ENCODE measurements around the gene RBM15. TPM values are rescaled to one million over a fixed set of nuclear protein-coding genes. Genes with fewer than 3 reads are reported as not detected.

Gene RBM15
- total and polyA plus RNA-seq, 2 of the 13 experiments (the other 11 are each of a cell fraction or from before 2014, with no cell fraction given), result 13.5 to 36.4 TPM

DNA sequence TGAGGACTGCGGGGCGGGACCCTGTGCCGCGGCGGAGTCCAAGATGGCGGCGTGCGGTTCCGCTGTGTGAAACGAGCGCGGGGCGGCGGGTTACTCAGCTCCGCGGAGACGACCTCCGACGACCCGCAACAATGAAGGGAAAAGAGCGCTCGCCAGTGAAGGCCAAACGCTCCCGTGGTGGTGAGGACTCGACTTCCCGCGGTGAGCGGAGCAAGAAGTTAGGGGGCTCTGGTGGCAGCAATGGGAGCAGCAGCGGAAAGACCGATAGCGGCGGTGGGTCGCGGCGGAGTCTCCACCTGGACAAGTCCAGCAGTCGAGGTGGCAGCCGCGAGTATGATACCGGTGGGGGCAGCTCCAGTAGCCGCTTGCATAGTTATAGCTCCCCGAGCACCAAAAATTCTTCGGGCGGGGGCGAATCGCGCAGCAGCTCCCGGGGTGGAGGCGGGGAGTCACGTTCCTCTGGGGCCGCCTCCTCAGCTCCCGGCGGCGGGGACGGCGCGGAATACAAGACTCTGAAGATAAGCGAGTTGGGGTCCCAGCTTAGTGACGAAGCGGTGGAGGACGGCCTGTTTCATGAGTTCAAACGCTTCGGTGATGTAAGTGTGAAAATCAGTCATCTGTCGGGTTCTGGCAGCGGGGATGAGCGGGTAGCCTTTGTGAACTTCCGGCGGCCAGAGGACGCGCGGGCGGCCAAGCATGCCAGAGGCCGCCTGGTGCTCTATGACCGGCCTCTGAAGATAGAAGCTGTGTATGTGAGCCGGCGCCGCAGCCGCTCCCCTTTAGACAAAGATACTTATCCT lies 430 bp downstream of the RBM15 start (continued):
- TF ChIP-seq, protein P1, sequence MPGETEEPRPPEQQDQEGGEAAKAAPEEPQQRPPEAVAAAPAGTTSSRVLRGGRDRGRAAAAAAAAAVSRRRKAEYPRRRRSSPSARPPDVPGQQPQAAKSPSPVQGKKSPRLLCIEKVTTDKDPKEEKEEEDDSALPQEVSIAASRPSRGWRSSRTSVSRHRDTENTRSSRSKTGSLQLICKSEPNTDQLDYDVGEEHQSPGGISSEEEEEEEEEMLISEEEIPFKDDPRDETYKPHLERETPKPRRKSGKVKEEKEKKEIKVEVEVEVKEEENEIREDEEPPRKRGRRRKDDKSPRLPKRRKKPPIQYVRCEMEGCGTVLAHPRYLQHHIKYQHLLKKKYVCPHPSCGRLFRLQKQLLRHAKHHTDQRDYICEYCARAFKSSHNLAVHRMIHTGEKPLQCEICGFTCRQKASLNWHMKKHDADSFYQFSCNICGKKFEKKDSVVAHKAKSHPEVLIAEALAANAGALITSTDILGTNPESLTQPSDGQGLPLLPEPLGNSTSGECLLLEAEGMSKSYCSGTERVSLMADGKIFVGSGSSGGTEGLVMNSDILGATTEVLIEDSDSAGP (CRISPR knock-in tag; IDR thresholded peaks at IDR 0.05; ENCODE audit: borderline replicate concordance), result no peak
- TF ChIP-seq, protein P2, sequence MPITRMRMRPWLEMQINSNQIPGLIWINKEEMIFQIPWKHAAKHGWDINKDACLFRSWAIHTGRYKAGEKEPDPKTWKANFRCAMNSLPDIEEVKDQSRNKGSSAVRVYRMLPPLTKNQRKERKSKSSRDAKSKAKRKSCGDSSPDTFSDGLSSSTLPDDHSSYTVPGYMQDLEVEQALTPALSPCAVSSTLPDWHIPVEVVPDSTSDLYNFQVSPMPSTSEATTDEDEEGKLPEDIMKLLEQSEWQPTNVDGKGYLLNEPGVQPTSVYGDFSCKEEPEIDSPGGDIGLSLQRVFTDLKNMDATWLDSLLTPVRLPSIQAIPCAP (CRISPR knock-in tag; IDR thresholded peaks at IDR 0.05; ENCODE audit: low read depth), result no peak
- TF ChIP-seq, protein P3, sequence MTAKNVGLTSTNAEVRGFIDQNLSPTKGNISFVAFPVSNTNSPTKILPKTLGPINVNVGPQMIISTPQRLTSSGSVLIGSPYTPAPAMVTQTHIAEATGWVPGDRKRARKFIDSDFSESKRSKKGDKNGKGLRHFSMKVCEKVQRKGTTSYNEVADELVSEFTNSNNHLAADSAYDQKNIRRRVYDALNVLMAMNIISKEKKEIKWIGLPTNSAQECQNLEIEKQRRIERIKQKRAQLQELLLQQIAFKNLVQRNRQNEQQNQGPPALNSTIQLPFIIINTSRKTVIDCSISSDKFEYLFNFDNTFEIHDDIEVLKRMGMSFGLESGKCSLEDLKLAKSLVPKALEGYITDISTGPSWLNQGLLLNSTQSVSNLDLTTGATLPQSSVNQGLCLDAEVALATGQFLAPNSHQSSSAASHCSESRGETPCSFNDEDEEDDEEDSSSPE (CRISPR knock-in tag; IDR thresholded peaks at IDR 0.05), result no peak
- TF ChIP-seq BORCS8-MEF2B (CRISPR knock-in tag; IDR thresholded peaks at IDR 0.05), result 0 out of 2 replicates have a peak, but pooled peaks have one; percentile 11
- TF ChIP-seq ZNF709 (CRISPR knock-in tag; IDR thresholded peaks at IDR 0.05), result no peak
- TF ChIP-seq ZNF44 (CRISPR knock-in tag; IDR thresholded peaks at IDR 0.05), result no peak
- TF ChIP-seq ZNF225 (CRISPR knock-in tag; IDR thresholded peaks at IDR 0.05), result no peak
- no peak for TF ChIP-seq TAF15 (IDR thresholded peaks at IDR 0.05; ENCODE audit: low read depth, low read length, poor library complexity, severe bottlenecking)
- no peak for TF ChIP-seq ZBTB7A (CRISPR knock-in tag; IDR thresholded peaks at IDR 0.05)
- TF ChIP-seq ZNF615 (CRISPR knock-in tag; IDR thresholded peaks at IDR 0.05; ENCODE audit: borderline replicate concordance), result no peak
- TF ChIP-seq CBFB (CRISPR knock-in tag; IDR thresholded peaks at IDR 0.05), result no peak
- TF ChIP-seq, protein P4, sequence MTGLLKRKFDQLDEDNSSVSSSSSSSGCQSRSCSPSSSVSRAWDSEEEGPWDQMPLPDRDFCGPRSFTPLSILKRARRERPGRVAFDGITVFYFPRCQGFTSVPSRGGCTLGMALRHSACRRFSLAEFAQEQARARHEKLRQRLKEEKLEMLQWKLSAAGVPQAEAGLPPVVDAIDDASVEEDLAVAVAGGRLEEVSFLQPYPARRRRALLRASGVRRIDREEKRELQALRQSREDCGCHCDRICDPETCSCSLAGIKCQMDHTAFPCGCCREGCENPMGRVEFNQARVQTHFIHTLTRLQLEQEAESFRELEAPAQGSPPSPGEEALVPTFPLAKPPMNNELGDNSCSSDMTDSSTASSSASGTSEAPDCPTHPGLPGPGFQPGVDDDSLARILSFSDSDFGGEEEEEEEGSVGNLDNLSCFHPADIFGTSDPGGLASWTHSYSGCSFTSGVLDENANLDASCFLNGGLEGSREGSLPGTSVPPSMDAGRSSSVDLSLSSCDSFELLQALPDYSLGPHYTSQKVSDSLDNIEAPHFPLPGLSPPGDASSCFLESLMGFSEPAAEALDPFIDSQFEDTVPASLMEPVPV (CRISPR knock-in tag; IDR thresholded peaks at IDR 0.05), result no peak
- no peak for TF ChIP-seq REPIN1 (CRISPR knock-in tag; IDR thresholded peaks at IDR 0.05; ENCODE audit: borderline replicate concordance, low read depth)
- TF ChIP-seq ZNF75D (CRISPR knock-in tag; IDR thresholded peaks at IDR 0.05; ENCODE audit: borderline replicate concordance), result no peak
- TF ChIP-seq, protein P5, sequence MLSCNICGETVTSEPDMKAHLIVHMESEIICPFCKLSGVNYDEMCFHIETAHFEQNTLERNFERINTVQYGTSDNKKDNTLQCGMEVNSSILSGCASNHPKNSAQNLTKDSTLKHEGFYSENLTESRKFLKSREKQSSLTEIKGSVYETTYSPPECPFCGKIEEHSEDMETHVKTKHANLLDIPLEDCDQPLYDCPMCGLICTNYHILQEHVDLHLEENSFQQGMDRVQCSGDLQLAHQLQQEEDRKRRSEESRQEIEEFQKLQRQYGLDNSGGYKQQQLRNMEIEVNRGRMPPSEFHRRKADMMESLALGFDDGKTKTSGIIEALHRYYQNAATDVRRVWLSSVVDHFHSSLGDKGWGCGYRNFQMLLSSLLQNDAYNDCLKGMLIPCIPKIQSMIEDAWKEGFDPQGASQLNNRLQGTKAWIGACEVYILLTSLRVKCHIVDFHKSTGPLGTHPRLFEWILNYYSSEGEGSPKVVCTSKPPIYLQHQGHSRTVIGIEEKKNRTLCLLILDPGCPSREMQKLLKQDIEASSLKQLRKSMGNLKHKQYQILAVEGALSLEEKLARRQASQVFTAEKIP (CRISPR knock-in tag; IDR thresholded peaks at IDR 0.05; ENCODE audit: borderline replicate concordance), result no peak
- peak; percentile 47; the same call in 1 of the 2 replicates for TF ChIP-seq HDAC1 (CRISPR knock-in tag; IDR thresholded peaks at IDR 0.05)
- no peak for TF ChIP-seq SKI (IDR thresholded peaks at IDR 0.05; ENCODE audit: partially characterized antibody)
- peak; percentile 34; the same call in 1 of the 2 replicates for TF ChIP-seq FOXO1 (CRISPR knock-in tag; IDR thresholded peaks at IDR 0.05)
- TF ChIP-seq, protein P6, sequence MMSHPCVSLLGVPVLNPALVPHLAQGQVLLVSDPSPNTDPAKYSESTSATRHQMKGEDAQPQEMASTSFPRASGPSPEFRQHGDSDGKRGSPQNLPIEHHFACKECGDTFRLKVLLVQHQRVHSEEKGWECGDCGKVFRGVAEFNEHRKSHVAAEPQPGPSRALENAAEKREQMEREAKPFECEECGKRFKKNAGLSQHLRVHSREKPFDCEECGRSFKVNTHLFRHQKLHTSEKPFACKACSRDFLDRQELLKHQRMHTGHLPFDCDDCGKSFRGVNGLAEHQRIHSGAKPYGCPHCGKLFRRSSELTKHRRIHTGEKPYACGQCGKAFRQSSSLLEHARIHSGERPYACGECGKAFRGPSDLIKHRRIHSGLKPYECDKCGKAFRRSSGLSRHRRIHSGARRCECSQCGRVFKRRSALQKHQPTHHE (CRISPR knock-in tag; IDR thresholded peaks at IDR 0.05; ENCODE audit: borderline replicate concordance), result no peak
- no peak for TF ChIP-seq EED (CRISPR knock-in tag; IDR thresholded peaks at IDR 0.05)
- TF ChIP-seq ISX (CRISPR knock-in tag; conservative IDR thresholded peaks at IDR 0.05), result no peak

Data from HepG2 (cell line).